ENCODE results near the gene GALNT1. TPM values are rescaled to one million over a fixed set of nuclear protein-coding genes. Genes with fewer than 3 reads are reported as not detected.

The GALNT1 gene
- total RNA-seq, 1 experiment from 2014 or later = 68.8 TPM

GRCh38 chr18:35692866-35693265, 111.3 kb downstream of the GALNT1 start:
- in situ Hi-C loops (cut with HindIII; ENCODE audit: low pct_unique_long_range_greater_than_20kb, low sequenced_read_pairs) = no loop called here
- no peak for DNase-seq (ENCODE audit: low read depth, low spot score)

GRCh38 chr18:35693829-35694228, 112.3 kb downstream of the GALNT1 start:
- DNase-seq (ENCODE audit: low read depth, low spot score) = no peak

GRCh38 chr18:35694808-35695207, 113.3 kb downstream of the GALNT1 start:
- DNase-seq (ENCODE audit: low read depth, low spot score) = no peak
- in situ Hi-C loops (cut with HindIII; ENCODE audit: low pct_unique_long_range_greater_than_20kb, low sequenced_read_pairs) = no loop called here

More at GRCh38 chr18:35693829-35694228, 112.3 kb downstream of the GALNT1 start:
- in situ Hi-C loops (cut with HindIII; ENCODE audit: low pct_unique_long_range_greater_than_20kb, low sequenced_read_pairs) = no loop called here

- in situ Hi-C loops (cut with HindIII; ENCODE audit: low pct_unique_long_range_greater_than_20kb, low sequenced_read_pairs) = no loop called here
- DNase-seq (ENCODE audit: low read depth, low spot score) = no peak
These were observed 113.8 kb downstream of the GALNT1 start for GRCh38 chr18:35695384-35695783.

GRCh38 chr18:35695803-35696202, 114.3 kb downstream of the GALNT1 start:
- DNase-seq (ENCODE audit: low read depth, low spot score) = peak; percentile 45
- in situ Hi-C loops (cut with HindIII; ENCODE audit: low pct_unique_long_range_greater_than_20kb, low sequenced_read_pairs) = no loop called here

- DNase-seq (ENCODE audit: low read depth, low spot score) = no peak
- in situ Hi-C loops (cut with HindIII; ENCODE audit: low pct_unique_long_range_greater_than_20kb, low sequenced_read_pairs) = no loop called here
These were observed 114.8 kb downstream of the GALNT1 start for GRCh38 chr18:35696307-35696706.

GRCh38 chr18:35697869-35698268, 116.3 kb downstream of the GALNT1 start:
- in situ Hi-C loops (cut with HindIII; ENCODE audit: low pct_unique_long_range_greater_than_20kb, low sequenced_read_pairs) = no loop called here
- no peak for DNase-seq (ENCODE audit: low read depth, low spot score)

GRCh38 chr18:35703043-35703688, 121.6 kb downstream of the GALNT1 start:
- DNase-seq (ENCODE audit: low read depth, low spot score) = peak; percentile 86
- in situ Hi-C loops (cut with HindIII; ENCODE audit: low pct_unique_long_range_greater_than_20kb, low sequenced_read_pairs) = no loop called here

GRCh38 chr18:35705988-35706387, 124.4 kb downstream of the GALNT1 start:
- in situ Hi-C loops (cut with HindIII; ENCODE audit: low pct_unique_long_range_greater_than_20kb, low sequenced_read_pairs) = no loop called here
- DNase-seq (ENCODE audit: low read depth, low spot score) = no peak

GRCh38 chr18:35707247-35707646, 125.7 kb downstream of the GALNT1 start:
- in situ Hi-C loops (cut with HindIII; ENCODE audit: low pct_unique_long_range_greater_than_20kb, low sequenced_read_pairs) = no loop called here
- DNase-seq (ENCODE audit: low read depth, low spot score) = no peak

- no peak for DNase-seq (ENCODE audit: low read depth, low spot score)
- in situ Hi-C loops (cut with HindIII; ENCODE audit: low pct_unique_long_range_greater_than_20kb, low sequenced_read_pairs) = no loop called here
These were observed 126.1 kb downstream of the GALNT1 start for GRCh38 chr18:35707674-35708073.

GRCh38 chr18:35710581-35710980, 129.0 kb downstream of the GALNT1 start:
- in situ Hi-C loops (cut with HindIII; ENCODE audit: low pct_unique_long_range_greater_than_20kb, low sequenced_read_pairs) = no loop called here
- no peak for DNase-seq (ENCODE audit: low read depth, low spot score)

- in situ Hi-C loops (cut with HindIII; ENCODE audit: low pct_unique_long_range_greater_than_20kb, low sequenced_read_pairs) = no loop called here
- DNase-seq (ENCODE audit: low read depth, low spot score) = no peak
These were observed 129.7 kb downstream of the GALNT1 start for GRCh38 chr18:35711227-35711626.

- DNase-seq (ENCODE audit: low read depth, low spot score) = no peak
- in situ Hi-C loops (cut with HindIII; ENCODE audit: low pct_unique_long_range_greater_than_20kb, low sequenced_read_pairs) = no loop called here
These were observed 132.0 kb downstream of the GALNT1 start for GRCh38 chr18:35713545-35713944.

GRCh38 chr18:35714539-35714938, 133.0 kb downstream of the GALNT1 start:
- in situ Hi-C loops (cut with HindIII; ENCODE audit: low pct_unique_long_range_greater_than_20kb, low sequenced_read_pairs) = no loop called here

GRCh38 chr18:35715139-35715538, 133.6 kb downstream of the GALNT1 start:
- DNase-seq (ENCODE audit: low read depth, low spot score) = no peak
- in situ Hi-C loops (cut with HindIII; ENCODE audit: low pct_unique_long_range_greater_than_20kb, low sequenced_read_pairs) = no loop called here

More at GRCh38 chr18:35714539-35714938, 133.0 kb downstream of the GALNT1 start:
- no peak for DNase-seq (ENCODE audit: low read depth, low spot score)

GRCh38 chr18:35716169-35716831, 134.8 kb downstream of the GALNT1 start:
- in situ Hi-C loops (cut with HindIII; ENCODE audit: low pct_unique_long_range_greater_than_20kb, low sequenced_read_pairs) = no loop called here
- DNase-seq (ENCODE audit: low read depth, low spot score) = no peak

- in situ Hi-C loops (cut with HindIII; ENCODE audit: low pct_unique_long_range_greater_than_20kb, low sequenced_read_pairs) = no loop called here
These were observed 135.6 kb downstream of the GALNT1 start for GRCh38 chr18:35717182-35717581.

GRCh38 chr18:35721431-35722081, 140.0 kb downstream of the GALNT1 start:
- in situ Hi-C loops (cut with HindIII; ENCODE audit: low pct_unique_long_range_greater_than_20kb, low sequenced_read_pairs) = no loop called here
- DNase-seq (ENCODE audit: low read depth, low spot score) = no peak

More at GRCh38 chr18:35717182-35717581, 135.6 kb downstream of the GALNT1 start:
- no peak for DNase-seq (ENCODE audit: low read depth, low spot score)
